Measurements from ENCODE around the gene KSR2.
A peak's percentile ranks its signal among the peaks of the same experiment; 100 is the strongest.
"Not testable (repeated sequence)": the region's sequence is repeated elsewhere in the genome, so short reads cannot be mapped to it uniquely, and the experiment has no call there.

The KSR2 gene

DNA sequence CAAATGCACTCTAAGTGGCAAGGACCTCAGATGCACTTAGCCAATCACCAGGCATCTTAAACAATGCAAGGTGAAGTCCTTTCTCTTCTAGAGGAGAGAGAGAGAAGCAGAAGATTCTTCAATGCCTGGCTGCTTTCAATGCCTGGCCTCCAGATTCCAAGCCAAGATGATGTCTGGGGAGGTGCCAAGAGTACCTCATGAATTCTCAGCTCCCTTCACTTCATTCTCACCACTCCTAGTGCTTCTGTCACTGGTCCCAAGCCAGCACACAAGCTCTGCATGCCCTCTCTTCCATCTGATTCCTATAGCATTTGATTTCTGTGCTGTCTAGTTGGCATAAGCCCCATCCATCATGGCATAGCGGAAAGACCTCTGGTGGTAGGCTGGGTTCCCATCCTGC, 225.0 kb downstream of the KSR2 start:
- no peak for DNase-seq

- no peak for DNase-seq
Observed at GRCh38 chr12:117742721-117743120, 226.1 kb downstream of the KSR2 start.

- no peak for DNase-seq
Observed at GRCh38 chr12:117738233-117738632, 230.6 kb downstream of the KSR2 start.

DNA sequence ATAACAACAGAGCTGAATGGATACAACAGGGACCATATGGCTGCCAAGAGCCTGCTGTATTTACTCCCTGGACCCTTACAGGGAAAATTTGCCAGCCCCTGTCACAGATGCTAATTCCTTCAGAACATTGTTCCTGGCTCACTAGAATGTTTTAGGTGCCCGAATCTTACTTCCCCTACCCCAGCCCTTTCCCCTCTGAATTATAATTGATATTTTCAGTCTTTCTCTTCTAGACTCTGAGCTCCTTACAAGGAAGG, 235.3 kb downstream of the KSR2 start:
- DNase-seq = no peak

- no peak for DNase-seq
Observed at GRCh38 chr12:117732761-117733548, 235.8 kb downstream of the KSR2 start.

GRCh38 chr12:117731131-117731530, 237.7 kb downstream of the KSR2 start:
- DNase-seq = not testable (repeated sequence)

- no peak for DNase-seq
Observed at GRCh38 chr12:117727301-117727700, 241.5 kb downstream of the KSR2 start.

DNA sequence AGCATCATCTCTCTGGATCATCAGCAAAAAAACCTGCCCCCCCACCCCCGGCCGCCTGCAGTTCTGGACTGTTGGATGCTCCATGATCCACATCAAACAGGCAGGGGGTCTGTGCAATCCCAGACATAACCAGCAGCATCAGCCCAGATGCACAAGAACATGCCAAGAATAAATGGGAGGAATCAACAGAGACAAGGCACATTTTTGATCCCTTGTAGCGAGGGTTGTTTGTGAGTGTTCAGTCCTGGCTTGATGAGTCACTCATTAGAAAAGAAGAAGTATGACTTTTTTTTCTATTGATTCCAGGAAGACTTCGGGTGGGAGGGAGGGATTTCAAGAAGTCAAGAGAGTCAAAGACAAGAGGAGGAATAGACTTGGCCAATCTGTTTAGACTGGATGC, 244.2 kb downstream of the KSR2 start:
- no peak for DNase-seq

- no peak for DNase-seq
Observed at GRCh38 chr12:117718559-117718958, 250.2 kb downstream of the KSR2 start.

DNA sequence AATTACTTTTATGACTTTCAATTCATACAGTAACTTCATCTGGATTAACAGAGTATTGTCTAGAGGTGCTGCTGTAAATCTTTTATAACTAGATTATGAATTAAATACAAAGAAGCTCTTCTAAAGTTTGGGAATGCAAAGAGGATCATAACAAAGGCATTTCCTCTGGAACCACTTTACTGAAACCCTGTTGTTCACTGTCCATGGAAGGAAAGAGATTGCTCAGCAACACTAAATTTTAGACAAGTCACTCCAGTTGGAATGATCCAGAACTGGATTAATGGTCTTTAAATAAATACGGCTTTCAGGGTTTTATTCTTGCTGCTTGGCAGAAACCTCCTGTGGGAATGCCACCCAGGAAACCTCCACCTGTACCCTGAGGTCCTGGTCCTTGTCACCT, 250.6 kb downstream of the KSR2 start:
- no peak for DNase-seq

DNA sequence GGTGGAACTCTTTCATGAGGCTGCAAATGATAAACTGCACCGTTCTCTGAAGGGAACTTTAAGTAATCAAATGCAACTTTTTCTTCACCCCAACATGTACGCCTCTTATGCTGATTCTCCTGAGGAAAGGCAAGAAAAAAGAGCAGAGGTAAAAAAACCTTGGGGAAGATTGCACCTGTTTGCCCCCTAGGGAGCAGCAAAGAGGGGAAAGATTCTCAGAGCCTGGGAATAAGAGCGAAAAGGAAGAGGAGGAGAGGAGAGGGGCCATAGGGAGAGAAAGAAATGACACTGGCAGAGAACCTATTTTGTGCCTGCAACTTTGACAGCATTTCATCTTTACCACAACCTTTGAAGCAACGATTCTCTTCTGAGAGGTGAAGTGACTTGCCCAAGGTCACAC, 254.6 kb downstream of the KSR2 start:
- DNase-seq = no peak

GRCh38 chr12:117710121-117710520, 258.7 kb downstream of the KSR2 start:
- DNase-seq = no peak

DNA sequence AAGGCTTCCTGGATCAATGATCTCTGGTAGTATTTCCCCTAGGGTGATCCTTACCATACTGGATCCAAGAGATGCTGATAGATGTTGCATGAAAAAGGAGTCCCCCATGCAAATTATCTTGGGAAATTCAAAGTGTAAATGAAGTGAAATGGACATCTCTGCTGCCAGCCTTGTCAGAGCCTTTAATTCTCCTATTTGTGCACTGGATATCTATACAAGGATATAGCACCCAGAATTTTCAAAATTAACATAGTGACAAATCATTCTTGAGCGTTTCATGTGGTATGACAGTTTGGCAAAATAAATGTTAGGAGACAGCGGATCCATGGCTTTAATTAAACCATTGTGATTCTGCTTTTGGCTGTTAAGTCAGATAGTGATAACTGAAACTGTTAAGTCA, 260.9 kb downstream of the KSR2 start:
- DNase-seq = no peak

GRCh38 chr12:117703584-117703983, 265.2 kb downstream of the KSR2 start:
- no peak for DNase-seq

DNA sequence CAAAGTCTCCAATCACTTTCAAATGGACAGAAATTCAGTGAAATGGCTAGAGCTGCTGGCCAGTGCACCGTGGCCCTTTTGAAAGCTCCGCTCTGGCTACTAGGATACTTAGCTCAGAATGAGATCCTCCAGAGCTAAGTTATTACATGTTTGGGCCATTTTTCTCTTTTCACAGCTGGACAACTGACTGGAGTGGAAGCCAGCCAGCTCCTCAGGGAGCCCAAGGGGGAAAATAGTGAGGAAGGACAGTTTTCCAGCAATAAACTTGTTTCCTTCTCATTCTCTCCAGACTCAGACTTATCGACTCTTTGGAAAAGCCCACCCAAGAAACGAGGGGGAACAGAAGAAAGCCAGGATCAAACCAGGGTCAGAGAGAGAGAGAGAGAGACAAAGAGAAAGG, 266.0 kb downstream of the KSR2 start:
- peak; percentile 59 for DNase-seq

GRCh38 chr12:117699575-117699974, 269.2 kb downstream of the KSR2 start:
- DNase-seq = no peak

- no peak for DNase-seq
Observed at GRCh38 chr12:117699118-117699517, 269.7 kb downstream of the KSR2 start.

- no peak for DNase-seq
Observed at GRCh38 chr12:117695956-117696355, 272.8 kb downstream of the KSR2 start.

DNA sequence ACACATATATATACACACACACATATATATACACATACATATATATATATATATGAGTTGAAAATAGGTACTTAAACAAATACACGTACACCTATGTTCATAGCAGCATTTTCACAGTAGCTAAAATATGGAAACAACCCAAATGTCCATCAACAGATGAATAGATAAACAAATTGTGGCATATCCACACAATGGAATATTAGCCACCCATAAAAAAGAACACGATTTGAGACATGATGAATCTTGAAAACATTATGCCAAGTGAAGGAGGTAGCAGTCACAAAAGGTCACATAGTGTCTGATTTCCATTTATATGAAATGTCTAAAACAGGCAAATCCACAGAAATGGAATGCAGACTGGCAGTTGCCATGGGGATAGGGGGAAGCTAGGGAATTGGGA, 276.3 kb downstream of the KSR2 start:
- DNase-seq = no peak

DNA sequence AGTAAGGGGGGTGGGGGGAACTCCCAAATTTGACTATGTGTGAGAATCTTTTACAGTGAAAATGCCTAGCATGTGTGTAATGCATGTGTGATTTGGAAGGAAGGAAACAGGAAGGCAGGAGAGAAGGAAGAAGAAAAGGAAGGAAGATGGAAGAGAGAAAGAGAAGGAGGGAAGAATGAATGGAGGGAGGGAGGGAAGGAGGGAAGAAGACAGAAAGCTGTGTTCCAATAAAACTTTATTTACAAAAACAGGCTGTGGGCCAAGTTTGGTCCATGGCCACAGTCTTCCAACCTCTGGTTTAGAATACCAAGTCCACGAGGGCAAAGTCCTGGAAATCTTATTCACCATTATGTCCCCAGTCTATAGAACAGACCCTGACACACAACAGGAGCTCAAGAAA, 278.9 kb downstream of the KSR2 start:
- DNase-seq = no peak

- DNase-seq = peak; percentile 39
Observed at GRCh38 chr12:117688446-117688845, 280.3 kb downstream of the KSR2 start.

GRCh38 chr12:117686911-117687377, 281.8 kb downstream of the KSR2 start:
- no peak for DNase-seq

GRCh38 chr12:117686210-117686609, 282.6 kb downstream of the KSR2 start:
- no peak for DNase-seq

- DNase-seq = peak; percentile 77
Observed at GRCh38 chr12:117685110-117685926, 283.5 kb downstream of the KSR2 start.

DNA sequence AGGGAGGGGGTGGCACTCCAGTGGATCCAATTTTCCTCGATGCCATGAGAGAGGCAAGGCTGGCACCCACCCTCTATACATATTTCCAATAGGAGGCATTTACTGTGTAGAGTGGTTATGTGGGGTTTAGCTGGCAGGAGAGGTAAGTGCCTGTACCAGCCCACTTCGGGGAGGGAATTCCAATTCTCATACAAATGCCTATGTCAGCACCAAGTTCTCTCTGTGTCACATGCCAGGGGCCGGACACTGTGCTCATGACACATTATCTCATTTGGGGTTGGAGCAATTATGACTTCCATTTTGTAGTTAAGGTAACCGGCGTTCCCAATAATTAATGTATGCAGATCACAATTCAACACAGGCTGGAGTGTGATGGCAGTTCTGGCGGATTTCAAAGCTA, 284.3 kb downstream of the KSR2 start:
- DNase-seq = no peak

All from right hindlimb (tissue), 1 donor.